Erythroblast (primary cell): ENCODE data around the gene DYNC1I2.

Experiments used
- DNase-seq, 2 experiments: peaks; one replicate each; lab custom pipeline; 2025; lab: John Stamatoyannopoulos, UW
- GATA1 ChIP-seq: IDR thresholded peaks from 2 replicates; pipeline ENCODE4 v1.6.1; 2011; ENCODE audit warnings: low read depth, mild to moderate bottlenecking, control low read depth, low read length, moderate library complexity
- POLR2A ChIP-seq: IDR thresholded peaks from 2 replicates; pipeline ENCODE4 v1.6.1; 2011; ENCODE audit warnings: mild to moderate bottlenecking, low read length

The DYNC1I2 gene

GRCh38 chr2:171778515-171778914, 91.2 kb downstream of the DYNC1I2 start:
- TF ChIP-seq POLR2A = no peak
- no peak for TF ChIP-seq GATA1
- DNase-seq = no peak

GRCh38 chr2:171785450-171785849, 98.2 kb downstream of the DYNC1I2 start:
- DNase-seq = no peak
- TF ChIP-seq GATA1 = no peak
- no peak for TF ChIP-seq POLR2A

- peak in 1 of 2 experiments; percentile 10 for DNase-seq
- TF ChIP-seq GATA1 (no peak), POLR2A (no peak)
Observed at GRCh38 chr2:171787333-171788072, 100.2 kb downstream of the DYNC1I2 start.

DNA sequence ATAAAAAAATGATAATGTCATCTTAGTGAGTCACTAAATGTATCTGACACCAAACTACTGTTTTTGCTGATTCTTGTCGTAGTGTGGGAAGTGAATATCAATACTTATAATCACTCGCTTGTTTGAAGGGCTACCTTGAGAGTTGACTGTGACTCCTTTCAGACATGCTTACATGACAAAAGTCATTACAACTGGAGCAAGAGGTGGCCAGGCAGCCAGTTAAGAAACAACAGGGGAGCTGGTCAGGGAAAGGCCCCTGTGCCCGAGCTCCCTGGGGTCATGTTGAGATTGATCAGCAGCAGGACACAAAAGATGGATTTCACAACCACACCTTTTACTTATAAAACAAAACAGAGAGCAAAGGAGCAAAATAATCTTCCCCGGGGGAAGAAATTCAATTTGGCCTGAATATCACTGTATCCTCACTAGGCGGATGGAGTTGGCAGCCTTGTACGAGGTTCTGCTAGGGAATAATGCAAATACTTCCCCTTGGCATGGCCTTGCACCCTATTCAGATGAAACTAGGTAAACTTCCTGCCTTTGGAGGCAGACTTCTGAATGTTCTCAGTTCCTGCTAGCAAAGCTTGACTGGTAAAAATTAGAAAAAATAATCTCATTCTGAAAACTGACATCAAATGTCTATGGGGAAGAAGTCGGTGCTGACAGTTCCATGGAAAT, 101.2 kb downstream of the DYNC1I2 start:
- DNase-seq = no peak
- no peak for TF ChIP-seq POLR2A
- TF ChIP-seq GATA1 = no peak

DNA sequence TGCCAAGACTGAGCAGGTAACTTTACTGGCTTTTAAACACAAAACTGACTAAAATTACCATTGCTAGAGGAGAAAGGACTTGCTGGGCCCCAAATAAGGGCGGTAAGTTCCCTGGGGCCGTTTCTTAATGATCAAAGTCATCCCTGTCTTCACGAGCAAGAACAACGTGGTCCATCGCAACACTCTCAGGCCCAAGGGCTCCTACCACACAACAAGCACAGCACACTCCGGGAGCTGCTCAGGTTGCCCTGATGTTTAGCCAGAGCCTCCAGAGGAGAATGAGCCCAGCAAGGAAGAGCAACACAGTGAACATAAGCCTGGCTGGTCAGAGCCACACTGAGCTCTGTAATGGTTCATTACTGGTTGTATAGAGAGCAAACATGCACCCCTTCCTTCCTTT, 102.7 kb downstream of the DYNC1I2 start:
- DNase-seq = no peak
- TF ChIP-seq GATA1 (no peak), POLR2A (no peak)

- TF ChIP-seq POLR2A (no peak), GATA1 (no peak)
- DNase-seq = no peak
Observed at GRCh38 chr2:171791361-171791760, 104.1 kb downstream of the DYNC1I2 start.

- TF ChIP-seq POLR2A = no peak
Observed at GRCh38 chr2:171792157-171792556, 104.9 kb downstream of the DYNC1I2 start.

DNA sequence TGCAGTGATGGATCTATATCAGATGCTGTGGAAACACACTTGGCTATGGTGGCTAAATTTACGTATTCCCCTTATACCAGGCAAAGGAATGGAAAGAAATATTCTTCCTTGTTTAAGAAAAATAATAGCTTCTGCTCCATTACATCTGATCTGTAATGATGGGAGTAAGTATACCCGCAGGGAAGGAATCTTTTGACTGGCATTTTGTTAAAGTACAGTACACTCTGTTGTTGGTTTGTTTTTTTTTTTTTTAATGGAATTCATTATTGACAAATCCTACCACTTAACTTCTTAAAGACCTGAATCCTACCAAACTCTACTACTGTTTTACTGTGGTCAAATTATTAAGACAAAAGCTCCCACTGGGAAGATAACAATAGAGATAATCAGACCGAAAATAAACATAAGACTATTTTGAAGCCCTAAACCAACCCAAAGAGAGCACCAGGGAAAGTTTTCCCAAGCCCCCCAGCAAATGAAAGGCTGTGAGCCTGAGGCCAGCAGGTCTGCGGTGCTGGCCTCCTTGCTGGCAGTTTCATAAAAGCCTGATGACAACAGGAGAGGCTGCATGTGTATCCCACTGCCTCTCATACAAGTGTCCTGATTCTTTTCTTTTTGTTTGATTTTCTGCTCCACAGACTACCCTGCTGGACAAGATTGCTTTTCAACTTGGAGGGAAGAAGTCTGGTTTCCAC, 105.8 kb downstream of the DYNC1I2 start:
- TF ChIP-seq POLR2A = no peak
- no peak for TF ChIP-seq GATA1
- no peak for DNase-seq

More at GRCh38 chr2:171792157-171792556, 104.9 kb downstream of the DYNC1I2 start:
- no peak for DNase-seq

DNA sequence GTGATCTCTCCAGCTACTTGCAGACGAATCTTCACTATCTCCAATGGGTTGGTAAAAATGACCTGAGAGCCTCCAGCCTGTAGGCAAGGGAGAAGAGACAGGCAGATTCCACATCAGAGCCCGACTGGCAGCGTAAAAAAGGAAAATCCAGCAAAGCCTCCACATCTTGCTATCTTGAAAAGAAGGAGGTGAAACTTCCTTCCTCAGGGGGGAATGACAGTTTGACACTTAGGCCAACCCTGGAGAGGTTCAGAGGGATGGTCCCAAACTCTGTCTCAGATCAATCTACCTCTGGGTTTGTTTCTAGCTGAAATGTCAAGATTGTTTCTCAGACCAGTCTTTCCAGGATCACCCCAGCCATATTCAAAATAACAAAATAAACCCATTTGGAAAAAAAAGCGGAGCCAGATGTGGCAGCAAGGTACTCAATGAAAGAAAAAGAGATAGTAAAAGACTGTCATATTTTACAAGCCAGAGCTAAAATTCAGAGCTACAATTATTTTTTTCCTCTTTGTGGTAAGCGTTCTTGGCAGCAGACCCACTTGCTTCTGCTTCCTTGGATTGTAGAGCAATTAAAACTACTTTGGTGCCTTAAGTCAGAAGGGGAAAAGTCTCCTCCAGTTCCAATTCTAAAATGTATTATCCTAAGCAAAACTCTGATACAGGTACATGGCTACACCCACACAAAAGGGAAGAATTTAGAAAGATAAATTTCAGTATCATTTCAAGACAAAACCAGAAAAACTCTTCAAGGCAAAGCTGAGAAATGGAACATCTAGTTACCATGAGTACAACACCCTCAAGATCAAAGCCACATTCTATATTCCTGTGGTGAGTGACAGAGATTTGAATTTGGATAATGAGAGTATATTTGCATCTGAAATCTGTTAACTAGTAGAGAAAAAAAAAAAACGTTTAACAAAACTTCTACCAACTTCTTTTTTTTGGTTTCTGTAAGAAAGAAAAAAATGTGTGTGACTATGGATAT, 106.7 kb downstream of the DYNC1I2 start:
- DNase-seq = no peak

DNA sequence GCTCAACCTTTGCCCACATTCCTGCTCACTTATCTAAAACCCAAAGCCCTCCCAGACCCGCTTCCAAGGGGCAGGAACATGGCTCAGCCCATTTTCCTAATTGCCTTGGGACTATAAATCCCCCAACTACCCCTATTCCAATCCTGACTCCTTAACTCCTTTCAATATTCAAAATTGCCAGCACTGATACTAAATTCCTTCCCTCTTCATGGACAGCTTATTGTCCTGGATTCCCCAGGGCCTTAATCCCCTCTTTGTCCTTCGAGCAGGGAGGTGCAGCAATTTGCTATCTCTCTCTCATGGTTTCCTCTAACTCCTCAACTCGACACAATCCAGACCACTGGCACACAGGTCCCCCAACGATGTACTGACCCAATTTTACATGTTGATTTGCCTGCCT, 107.6 kb downstream of the DYNC1I2 start:
- no peak for DNase-seq
- TF ChIP-seq POLR2A (no peak), GATA1 (no peak)

More for the DNA sequence above, 106.7 kb downstream of the DYNC1I2 start:
- TF ChIP-seq POLR2A (no peak), GATA1 (no peak)
